GM12891 (cell line): ENCODE results near the gene ABCC1.

Experiments
- PAX5 ChIP-seq: IDR thresholded peaks from 2 replicates; pipeline ENCODE4 v1.6.1; 2011; ENCODE audit warnings: low read length, moderate library complexity, mild to moderate bottlenecking; ENCODE audit not compliant: insufficient read depth, severe bottlenecking
- POLR2A ChIP-seq: IDR thresholded peaks from 2 replicates; pipeline ENCODE4 v1.6.1; 2011; ENCODE audit warnings: low read depth, low read length, control low read depth
- POLR2AphosphoS5 ChIP-seq: IDR thresholded peaks from 2 replicates; pipeline ENCODE4 v1.6.1; 2011; ENCODE audit warnings: low read depth, low read length, control low read depth
- POU2F2 ChIP-seq: IDR thresholded peaks from 2 replicates; pipeline ENCODE4 v1.6.1; 2011; ENCODE audit warnings: low read depth, mild to moderate bottlenecking, control low read depth, low read length, moderate library complexity
- SPI1 ChIP-seq: IDR thresholded peaks from 2 replicates; pipeline ENCODE4 v1.6.1; 2011; ENCODE audit warnings: low read depth, low read length, control low read depth
- TAF1 ChIP-seq: IDR thresholded peaks from 2 replicates; pipeline ENCODE4 v1.6.1; 2011; ENCODE audit warnings: low read depth, low read length, control low read depth

DNA sequence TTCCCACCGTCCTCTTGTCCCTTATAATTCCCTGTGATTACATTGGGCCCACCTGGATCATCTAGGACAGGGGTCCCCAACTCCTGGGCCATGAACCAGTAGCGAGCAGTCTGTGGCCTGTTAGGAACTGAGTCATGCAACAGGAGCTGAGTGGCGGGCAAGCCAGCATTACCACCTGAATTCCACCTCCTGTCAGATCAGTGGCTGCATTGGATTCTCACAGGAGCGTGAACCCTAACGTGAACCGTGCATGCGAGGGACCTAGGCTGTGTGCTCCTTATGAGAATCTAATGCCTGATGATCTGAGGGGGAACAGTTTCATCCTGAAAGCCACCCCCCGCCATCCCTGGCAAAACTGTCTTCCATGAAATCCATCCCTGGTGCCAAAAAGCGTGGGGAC, 36.8 kb downstream of the ABCC1 start:
- no peak for TF ChIP-seq POU2F2
- no peak for TF ChIP-seq POLR2AphosphoS5
- TF ChIP-seq POLR2A = no peak
- no peak for TF ChIP-seq TAF1
- no peak for TF ChIP-seq PAX5
- no peak for TF ChIP-seq SPI1
